Occipital lobe (tissue), 2 donors: ENCODE measurements around the gene ZNF37A. TPM values are rescaled to one million over a fixed set of nuclear protein-coding genes. Genes with fewer than 3 reads are reported as not detected.
"Not testable (repeated sequence)": the region's sequence is repeated elsewhere in the genome, so short reads cannot be mapped to it uniquely, and the experiment has no call there.

Experiments used
- DNase-seq: peaks from one replicate; lab custom pipeline; 2025; lab: John Stamatoyannopoulos, UW
- total RNA-seq: library from RNA; depleted of rRNA; stranded (reverse); fragments of >200 nt; gene quantifications from one replicate; pipeline ENCODE4 v1.2.3, GENCODE V29; 2014

ZNF37A gene
- 26.8 TPM for total RNA-seq

DNA sequence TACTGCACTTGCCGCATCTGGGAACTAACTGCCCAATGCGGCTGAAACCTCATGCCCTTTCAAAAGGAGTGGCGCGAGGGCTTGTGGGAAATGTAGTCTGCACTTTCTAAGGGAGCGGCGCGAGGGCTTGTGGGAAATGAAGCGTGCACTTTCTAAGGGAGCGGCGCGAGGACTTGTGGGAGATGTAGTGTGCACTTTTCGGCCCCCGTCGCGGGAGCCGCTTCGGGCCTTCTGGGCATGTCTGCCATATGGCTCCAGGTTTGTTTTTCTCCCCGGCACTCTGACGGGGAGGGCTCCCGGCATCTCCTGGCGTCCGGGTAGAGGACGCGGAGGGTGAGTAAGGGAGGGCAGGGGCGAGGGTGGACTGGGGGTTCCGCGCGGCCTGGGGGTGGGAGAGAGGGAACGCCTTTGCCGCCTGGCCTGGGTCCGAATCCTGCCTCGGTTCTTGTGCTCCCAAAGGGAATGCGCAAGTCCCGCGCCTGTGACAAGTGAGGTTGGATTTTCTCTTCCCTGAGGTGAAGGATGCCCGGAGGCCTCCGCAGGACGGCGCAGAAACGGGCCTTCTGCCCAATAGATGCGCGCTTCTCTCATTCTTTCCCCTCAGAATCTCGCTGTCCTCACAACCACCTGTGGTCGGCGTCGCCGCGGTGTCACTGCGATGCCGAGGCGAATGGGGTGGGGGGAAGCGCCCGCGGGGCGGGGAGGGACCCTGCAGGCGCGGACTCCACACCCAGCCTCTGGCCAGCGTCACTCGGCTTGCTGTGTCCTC is at the start of gene ZNF37A:
Gene ZNF37A (plus strand): TSS at position 180 of the 769 bp plus-strand sequence. CDS start 2,281 bp downstream, outside the sequence.
- peak; percentile 95 for DNase-seq

DNA sequence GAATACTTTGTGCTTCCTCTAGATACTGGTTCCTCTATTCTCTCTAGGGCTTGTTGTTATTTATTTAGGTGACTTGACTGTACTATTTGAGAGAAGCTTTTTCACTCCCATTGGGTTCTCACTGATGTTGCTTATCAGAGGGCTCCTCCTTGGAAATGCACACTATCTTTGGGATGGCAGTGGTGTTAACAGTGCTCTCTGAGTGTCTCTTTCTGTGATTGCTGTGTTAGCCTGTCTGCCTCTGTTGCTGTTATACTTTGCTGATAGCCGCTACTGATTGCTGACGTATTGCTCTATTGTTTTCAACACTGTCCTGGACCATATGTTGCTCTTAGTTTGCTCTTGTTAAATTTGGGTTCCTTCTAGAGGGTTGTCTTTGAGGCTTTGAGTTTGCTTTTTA is 49.0 kb upstream of the ZNF37A start:
- no peak for DNase-seq

- DNase-seq = no peak
Measured at GRCh38 chr10:38047666-38048065, 46.5 kb upstream of the ZNF37A start.

GRCh38 chr10:38050212-38050611 is 43.9 kb upstream of the ZNF37A start:
- no peak for DNase-seq

DNA sequence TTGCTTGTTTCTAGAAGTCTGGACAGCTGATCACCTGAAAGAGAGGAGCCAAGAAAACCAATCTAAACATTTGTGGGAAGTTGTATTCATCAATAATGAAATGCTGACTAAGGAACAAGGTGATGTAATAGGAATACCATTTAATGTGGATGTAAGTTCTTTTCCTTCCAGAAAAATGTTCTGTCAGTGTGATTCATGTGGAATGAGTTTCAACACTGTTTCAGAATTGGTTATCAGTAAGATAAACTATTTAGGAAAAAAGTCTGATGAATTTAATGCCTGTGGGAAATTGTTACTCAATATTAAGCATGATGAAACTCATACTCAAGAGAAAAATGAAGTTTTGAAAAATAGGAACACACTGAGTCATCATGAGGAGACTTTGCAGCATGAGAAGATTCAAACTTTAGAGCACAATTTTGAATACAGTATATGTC is 39.8 kb upstream of the ZNF37A start:
- DNase-seq = no peak

DNA sequence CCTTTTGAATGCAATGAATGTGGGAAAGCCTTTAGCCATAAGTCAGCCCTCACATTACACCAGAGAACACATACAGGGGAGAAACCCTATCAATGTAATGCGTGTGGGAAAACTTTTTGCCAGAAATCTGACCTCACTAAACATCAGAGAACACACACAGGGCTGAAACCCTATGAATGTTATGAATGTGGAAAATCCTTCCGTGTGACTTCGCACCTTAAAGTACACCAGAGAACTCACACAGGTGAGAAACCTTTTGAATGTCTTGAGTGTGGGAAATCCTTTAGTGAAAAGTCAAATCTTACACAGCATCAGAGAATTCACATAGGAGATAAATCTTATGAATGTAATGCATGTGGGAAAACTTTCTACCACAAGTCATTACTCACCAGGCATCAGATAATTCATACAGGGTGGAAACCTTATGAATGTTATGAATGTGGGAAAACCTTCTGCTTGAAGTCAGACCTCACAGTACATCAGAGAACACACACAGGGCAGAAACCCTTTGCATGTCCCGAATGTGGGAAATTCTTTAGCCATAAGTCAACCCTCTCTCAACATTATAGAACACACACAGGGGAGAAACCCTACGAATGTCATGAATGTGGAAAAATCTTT is 38.8 kb upstream of the ZNF37A start:
- DNase-seq = not testable (repeated sequence)

GRCh38 chr10:38069663-38070062 is 24.5 kb upstream of the ZNF37A start:
- DNase-seq = not testable (repeated sequence)

GRCh38 chr10:38070501-38070900 is 23.6 kb upstream of the ZNF37A start:
- DNase-seq = no peak

- no peak for DNase-seq
Measured at GRCh38 chr10:38072552-38072951, 21.6 kb upstream of the ZNF37A start.

- DNase-seq = no peak
Measured at GRCh38 chr10:38076687-38077086, 17.4 kb upstream of the ZNF37A start.

DNA sequence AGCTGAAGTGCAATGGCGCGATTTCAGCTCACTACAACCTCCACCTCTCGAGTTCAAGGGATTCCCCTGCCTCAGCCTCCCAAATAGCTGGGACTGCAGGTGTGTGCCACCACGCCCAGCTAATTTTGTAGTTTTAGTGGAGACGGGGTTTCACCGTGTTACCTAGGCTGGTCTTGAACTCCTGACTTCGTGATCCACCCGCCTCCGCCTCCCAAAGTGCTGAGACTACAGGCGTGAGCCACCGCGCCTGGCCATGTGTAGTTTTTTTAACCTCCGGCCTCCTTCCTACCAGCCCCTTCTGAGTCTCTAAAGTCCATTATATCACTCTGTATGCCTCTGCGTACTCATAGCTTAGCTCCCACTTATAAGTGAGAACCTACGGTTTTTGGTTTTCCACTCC is 819 bp upstream of the ZNF37A start:
- not testable (repeated sequence) for DNase-seq

DNA sequence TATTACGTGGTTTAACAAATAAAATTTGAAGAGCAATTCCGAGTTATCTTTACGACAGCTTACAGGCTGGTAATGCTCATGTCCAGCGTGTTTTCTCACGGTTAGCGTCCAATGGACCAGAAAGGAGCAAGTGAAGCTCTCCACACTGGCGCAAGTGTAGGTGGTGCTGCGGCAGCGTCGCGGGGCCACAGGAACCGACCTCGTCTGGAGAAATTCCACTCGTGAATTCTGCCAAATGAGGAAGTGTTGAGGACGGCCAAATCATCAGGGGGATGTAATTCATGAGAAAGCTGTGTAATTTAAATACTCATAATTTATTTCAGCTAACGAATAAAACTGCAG is 350 bp upstream of the ZNF37A start:
- no peak for DNase-seq

- no peak for DNase-seq
Measured at GRCh38 chr10:38094927-38095574, 914 bp downstream of the ZNF37A start.

DNA sequence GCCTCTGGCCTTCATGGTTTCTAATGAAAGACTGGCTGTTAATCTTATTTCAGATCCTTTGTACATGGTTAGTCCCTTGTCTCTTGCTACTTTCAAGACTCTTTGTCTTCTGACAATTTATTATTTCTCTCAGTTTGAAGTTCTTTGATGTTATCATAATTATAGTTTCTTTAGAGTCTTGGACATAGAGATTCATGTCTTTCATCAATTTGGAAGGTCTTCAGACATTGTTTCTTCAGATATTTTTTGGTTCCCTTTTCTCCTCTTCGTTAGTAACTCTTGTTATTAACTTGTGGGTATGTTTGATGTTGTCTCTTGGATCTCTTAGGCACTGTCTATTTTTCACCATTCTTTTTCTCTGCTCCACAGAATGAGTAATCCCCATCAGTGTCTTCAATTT is 8.7 kb downstream of the ZNF37A start:
- no peak for DNase-seq

GRCh38 chr10:38103756-38104155 is 9.6 kb downstream of the ZNF37A start:
- no peak for DNase-seq

DNA sequence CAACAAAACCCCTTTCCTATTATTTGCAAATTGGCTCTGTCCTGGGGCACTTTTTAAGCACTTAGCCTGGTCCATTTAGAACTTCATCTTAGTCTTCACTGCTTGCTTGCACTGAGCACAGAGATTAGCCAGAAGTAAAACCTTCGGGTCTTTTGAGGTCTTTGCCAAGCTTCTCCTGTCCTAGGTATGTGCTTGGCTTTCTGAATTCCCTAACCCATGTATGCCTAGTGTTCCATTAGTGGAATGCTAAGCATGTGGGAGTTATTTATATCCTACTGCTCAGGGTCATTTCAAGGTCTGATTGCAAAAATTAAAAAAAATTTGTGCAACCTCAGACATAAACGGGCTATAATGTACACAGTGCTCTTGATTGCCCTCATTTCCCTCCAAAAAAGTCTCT is 18.0 kb downstream of the ZNF37A start:
- DNase-seq = no peak

GRCh38 chr10:38118072-38118807 is 24.1 kb downstream of the ZNF37A start:
- DNase-seq = no peak

DNA sequence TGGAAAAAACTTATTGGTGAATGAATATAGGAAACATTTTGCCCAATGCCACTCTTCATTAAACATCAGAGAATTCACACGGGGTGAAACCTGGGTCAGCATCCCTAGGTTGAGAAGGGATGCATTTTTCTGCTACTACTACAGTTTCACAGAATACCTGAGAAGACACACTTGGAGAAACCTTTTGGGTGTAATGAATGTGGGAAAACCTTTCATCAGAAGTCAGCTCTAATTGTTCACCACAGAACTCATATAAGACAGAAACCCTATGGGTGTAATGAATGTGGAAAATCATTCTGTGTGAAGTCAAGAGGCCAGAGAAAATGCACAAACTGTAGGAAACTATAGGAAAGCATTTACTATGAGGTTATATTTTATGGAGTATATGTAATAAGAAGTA is 24.9 kb downstream of the ZNF37A start:
- DNase-seq = no peak

GRCh38 chr10:38127812-38128211 is 33.7 kb downstream of the ZNF37A start:
- no peak for DNase-seq

DNA sequence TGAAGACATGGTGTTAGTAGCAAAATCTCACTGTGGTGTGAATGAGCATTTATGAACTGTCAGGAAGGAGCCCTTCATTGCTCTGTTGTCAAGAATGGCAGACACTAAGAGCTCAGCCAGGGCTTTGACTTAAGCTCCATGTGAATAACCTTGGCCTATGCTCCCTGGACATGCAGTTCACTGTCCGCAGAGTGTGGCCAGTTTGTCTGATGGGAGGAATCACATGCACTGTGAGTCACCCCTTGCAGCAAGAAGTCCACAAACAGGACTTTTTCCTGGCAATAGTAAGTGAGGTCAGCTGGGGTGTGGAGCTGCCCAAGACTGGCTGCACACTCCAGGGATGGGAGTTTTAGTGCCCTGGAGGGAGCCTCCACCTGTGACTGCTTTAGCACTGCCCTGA is 49.5 kb downstream of the ZNF37A start:
- no peak for DNase-seq

DNA sequence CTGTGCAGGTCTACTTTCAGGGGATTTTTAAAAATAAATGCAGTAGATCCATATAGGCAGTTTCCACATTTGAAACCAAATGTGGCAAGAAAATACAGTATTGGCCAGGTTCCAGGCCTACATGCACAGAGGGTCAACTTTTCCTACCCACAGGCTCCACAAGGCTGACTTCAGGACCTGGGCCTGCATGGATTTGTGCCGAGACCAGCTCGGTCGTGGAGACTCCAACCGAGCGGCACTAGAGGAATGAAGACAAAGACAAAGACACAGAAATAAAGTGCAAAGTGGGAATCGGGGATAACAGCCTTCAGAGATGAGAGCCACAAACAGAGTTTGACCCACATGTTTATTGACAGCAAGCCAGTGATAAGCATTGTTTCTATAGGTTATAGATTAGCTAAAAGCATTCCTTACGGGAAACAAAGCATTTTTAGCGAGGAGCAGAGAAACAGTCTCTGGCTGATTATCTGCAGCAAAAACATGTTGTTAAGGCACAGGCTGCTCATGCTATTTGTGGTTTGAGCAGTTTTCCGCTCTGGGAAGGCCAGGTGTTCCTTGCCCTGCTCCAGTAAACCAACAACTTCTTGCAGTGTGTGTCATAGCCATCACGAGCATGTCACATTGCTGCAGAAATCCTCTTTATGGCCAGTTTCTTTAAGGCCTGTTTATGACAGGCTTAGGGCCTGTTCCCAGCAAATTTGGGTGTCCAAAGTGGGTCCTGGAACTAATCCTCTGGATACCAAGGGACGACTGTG is 52.6 kb downstream of the ZNF37A start:
- DNase-seq = no peak
